Measurements from ENCODE around the gene CPS1.

Gene CPS1

DNA sequence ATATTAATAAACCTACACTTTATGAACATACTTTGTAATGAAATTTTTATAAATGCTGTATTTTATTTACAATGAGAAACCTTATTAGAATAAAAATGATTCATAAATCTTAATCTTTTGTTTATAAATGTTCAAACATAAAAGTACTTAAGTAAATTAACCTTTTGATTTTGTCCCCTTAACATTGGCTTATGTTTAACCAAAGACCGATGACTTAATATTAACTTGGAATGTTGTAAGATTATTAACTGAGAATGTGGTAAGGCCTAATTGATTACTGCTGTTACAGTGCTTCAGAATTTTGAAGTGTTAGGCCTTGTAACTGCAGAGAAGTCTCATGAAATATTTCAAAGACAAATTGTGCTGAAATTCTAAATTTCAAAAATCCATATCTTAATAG lies 5.7 kb downstream of the CPS1 start:
- ChIA-PET CTCF (no interaction called here), POLR2A (no interaction called here)
- no peak for DNase-seq (ENCODE audit: extremely low spot score)
- TF ChIP-seq LEF1 (IDR thresholded peaks at IDR 0.05; ENCODE audit: borderline replicate concordance) (no peak), ARNT (IDR thresholded peaks at IDR 0.05) (no peak), L3MBTL2 (conservative IDR thresholded peaks at IDR 0.05) (no peak), SP1 (IDR thresholded peaks at IDR 0.05) (no peak), NFRKB (IDR thresholded peaks at IDR 0.05) (no peak), TARDBP (IDR thresholded peaks at IDR 0.05) (no peak)

DNA sequence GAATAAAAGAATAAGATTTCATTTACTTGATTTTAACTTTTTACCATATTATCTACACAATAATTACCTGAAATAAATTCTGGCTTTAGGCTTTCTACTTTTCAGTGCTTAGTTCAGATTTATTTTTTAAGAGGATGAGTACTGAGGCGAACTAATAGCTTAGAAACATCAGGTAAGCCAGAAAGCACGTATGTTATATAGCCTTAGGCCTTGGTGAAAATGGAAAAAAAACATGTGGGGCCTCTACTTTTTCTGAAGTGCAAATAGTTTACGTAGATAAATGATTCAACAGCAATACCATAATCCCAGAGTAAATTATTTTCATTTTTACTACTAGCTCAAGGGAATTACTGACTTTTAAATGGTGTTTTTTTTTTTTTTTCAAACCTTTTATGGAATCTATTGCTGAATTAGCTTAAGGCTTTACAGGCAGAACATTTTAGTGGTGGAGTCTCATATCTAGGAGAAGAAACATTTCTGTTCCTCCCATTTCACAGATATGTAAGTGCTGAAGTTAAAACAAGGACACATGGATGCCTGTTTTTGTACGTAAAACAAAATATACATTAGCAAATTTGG lies 6.2 kb downstream of the CPS1 start:
- no peak for DNase-seq (ENCODE audit: extremely low spot score)
- TF ChIP-seq SUZ12 (IDR thresholded peaks at IDR 0.05) (no peak), L3MBTL2 (conservative IDR thresholded peaks at IDR 0.05) (no peak)
- POLR2A ChIA-PET = no interaction called here
- CTCF ChIA-PET = no interaction called here

DNA sequence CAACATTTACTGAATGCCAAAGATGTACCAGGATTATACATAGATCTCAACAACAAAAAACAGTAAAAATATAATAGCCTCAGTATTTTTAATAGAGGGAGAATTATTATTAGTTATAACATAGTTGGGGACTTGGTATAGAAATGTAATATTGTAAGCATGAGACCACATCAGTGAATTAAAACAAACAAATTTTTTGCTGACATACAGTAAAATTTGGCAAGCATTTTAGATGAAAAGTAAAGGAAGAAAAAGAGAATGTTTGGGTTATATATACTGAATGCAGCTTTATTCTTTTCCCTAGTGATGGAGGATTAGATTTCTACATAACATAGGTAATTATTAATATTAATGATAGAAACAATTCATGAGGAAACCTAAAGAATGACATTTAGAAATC lies 10.9 kb downstream of the CPS1 start:
- TF ChIP-seq ARNT (IDR thresholded peaks at IDR 0.05) (no peak), TARDBP (IDR thresholded peaks at IDR 0.05) (no peak), FOXA1 (IDR thresholded peaks at IDR 0.05) (no peak)
- ChIA-PET CTCF (interaction anchor here (0.6 kb wide), 1 partner anchor 608 kb away, joined by 3 read pairs; no protein-coding TSS in a partner anchor), POLR2A (no interaction called here)
- DNase-seq (ENCODE audit: extremely low spot score) = no peak

DNA sequence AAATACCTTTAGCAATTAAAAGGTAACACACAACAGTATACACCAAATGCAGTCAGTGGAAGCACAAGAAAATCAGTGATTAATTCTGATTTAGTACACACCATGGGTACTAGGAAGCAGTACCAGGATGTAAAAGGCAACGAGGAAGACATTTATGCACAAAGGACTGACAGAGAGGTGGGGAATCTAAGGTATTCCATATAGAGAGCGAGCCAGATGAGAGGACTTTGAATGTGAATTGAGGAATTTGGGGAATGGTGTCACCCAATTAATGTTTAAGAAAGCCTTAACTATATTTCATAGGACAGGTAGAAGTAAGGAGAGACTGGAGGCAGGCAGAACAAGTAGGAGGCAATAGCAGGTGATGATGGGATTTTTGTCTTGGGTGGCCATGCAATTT lies 11.7 kb downstream of the CPS1 start:
- ChIA-PET POLR2A (no interaction called here), CTCF (no interaction called here)
- no peak for DNase-seq (ENCODE audit: extremely low spot score)
- TF ChIP-seq LEF1 (IDR thresholded peaks at IDR 0.05; ENCODE audit: borderline replicate concordance) (no peak), BHLHE40 (IDR thresholded peaks at IDR 0.05; ENCODE audit: borderline replicate concordance) (no peak), ZNF384 (IDR thresholded peaks at IDR 0.05) (no peak), NFRKB (IDR thresholded peaks at IDR 0.05) (no peak)

DNA sequence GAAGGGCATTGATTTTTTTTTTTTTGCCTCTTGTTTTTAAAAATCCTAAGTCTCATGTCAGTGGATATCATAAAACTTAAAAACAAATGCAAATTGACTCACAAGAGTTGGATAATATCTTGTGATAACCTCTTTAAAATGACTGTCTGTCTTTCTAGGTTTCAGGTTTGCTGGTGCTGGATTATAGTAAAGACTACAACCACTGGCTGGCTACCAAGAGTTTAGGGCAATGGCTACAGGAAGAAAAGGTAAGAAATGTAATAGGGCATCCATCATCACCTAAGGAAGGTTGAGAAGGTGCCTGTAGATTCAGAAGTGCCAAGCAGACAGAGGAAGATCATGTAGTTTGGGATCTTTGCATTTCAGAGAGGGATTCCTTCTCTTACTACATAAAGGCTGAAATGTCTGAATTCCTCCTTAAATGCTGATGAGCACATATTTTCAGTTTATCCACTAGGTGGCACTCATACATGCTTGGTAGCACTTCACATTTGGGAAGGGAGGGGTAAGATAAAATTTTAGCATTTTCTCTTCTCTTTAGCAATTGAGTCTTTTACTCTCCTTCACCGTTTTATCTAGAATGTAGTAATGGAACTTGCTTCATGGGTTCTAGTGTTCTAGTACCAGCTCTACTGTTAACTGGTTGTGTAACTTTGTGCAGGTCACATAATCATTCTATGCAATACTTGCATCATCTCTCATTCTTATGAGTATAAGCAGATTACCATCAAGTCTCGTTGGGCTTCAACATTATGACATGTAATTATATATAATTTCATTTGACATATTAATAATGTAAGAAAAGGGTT lies 21.1 kb downstream of the CPS1 start:
- CTCF ChIA-PET = interaction anchor here (0.7 kb wide), 1 partner anchor 131 kb away, joined by 4 read pairs; no protein-coding TSS in a partner anchor
- DNase-seq (ENCODE audit: extremely low spot score) = peak; percentile 51
- TF ChIP-seq SP1 (IDR thresholded peaks at IDR 0.05) (no peak), HDGF (IDR thresholded peaks at IDR 0.05; ENCODE audit: borderline replicate concordance) (no peak), ARNT (IDR thresholded peaks at IDR 0.05) (no peak), FOXK2 (IDR thresholded peaks at IDR 0.05) (no peak)
- POLR2A ChIA-PET = no interaction called here

DNA sequence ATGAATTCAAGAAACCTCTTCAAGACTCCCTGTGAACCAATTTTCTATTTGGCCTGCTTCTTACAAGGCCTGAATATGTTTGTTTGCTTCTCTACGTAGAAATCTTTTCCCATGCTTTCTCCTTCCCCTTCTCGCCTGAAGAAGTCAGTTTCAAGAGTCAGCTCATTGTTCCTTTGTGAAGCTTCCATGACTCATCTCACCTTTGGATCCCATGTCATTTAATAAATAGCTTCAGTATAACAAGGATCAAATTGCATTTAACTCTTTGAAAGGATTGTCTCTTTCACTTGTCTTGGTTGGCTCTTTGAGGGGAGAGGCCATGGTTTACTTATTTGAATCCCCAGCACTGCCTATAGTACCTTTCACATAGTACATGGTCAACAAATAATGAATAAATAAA lies 28.4 kb downstream of the CPS1 start:
- TF ChIP-seq NFRKB (IDR thresholded peaks at IDR 0.05) (no peak), LEF1 (IDR thresholded peaks at IDR 0.05; ENCODE audit: borderline replicate concordance) (no peak), SP1 (IDR thresholded peaks at IDR 0.05) (no peak), CTBP1 (IDR thresholded peaks at IDR 0.05; ENCODE audit: borderline replicate concordance) (no peak), L3MBTL2 (conservative IDR thresholded peaks at IDR 0.05) (no peak), ELF4 (IDR thresholded peaks at IDR 0.05) (no peak), ZNF384 (IDR thresholded peaks at IDR 0.05) (no peak), TARDBP (IDR thresholded peaks at IDR 0.05) (no peak), BHLHE40 (IDR thresholded peaks at IDR 0.05; ENCODE audit: borderline replicate concordance) (no peak), FOXM1 (IDR thresholded peaks at IDR 0.05; ENCODE audit: borderline replicate concordance) (no peak), FOXK2 (IDR thresholded peaks at IDR 0.05) (no peak), FOXA1 (IDR thresholded peaks at IDR 0.05) (no peak), ARNT (IDR thresholded peaks at IDR 0.05) (no peak)
- TF ChIP-seq, protein P1, sequence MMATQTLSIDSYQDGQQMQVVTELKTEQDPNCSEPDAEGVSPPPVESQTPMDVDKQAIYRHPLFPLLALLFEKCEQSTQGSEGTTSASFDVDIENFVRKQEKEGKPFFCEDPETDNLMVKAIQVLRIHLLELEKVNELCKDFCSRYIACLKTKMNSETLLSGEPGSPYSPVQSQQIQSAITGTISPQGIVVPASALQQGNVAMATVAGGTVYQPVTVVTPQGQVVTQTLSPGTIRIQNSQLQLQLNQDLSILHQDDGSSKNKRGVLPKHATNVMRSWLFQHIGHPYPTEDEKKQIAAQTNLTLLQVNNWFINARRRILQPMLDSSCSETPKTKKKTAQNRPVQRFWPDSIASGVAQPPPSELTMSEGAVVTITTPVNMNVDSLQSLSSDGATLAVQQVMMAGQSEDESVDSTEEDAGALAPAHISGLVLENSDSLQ (IDR thresholded peaks at IDR 0.05) = no peak
- no peak for DNase-seq (ENCODE audit: extremely low spot score)
- ChIA-PET POLR2A (no interaction called here), CTCF (no interaction called here)

DNA sequence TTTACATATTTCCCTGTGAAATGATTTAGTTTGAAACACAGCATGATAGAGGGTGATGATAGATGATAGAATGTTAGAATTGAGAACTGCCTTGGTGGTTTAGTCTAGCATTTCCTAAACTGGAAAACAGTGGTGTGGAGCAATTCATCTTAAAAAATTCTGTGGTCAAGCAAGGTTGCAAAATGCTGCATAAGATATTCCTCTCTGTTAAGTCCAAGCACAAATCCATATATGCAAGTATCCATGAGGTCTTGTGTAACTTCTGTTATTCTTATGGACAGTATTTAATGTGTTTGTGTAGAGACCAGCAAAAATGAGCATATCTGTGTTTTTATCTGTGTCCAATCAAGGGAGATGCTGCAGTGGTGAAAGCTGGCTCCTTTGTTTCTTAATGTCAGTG lies 30.0 kb downstream of the CPS1 start:
- ChIA-PET CTCF (no interaction called here), POLR2A (no interaction called here)
- TF ChIP-seq TARDBP (IDR thresholded peaks at IDR 0.05) (no peak), FOXK2 (IDR thresholded peaks at IDR 0.05) (no peak), ZNF384 (IDR thresholded peaks at IDR 0.05) (no peak), FOXA1 (IDR thresholded peaks at IDR 0.05) (no peak), HDGF (IDR thresholded peaks at IDR 0.05; ENCODE audit: borderline replicate concordance) (no peak), L3MBTL2 (conservative IDR thresholded peaks at IDR 0.05) (no peak), ELF4 (IDR thresholded peaks at IDR 0.05) (no peak), NFRKB (IDR thresholded peaks at IDR 0.05) (no peak), SP1 (IDR thresholded peaks at IDR 0.05) (no peak), SUZ12 (IDR thresholded peaks at IDR 0.05) (no peak), FOXM1 (IDR thresholded peaks at IDR 0.05; ENCODE audit: borderline replicate concordance) (no peak), BHLHE40 (IDR thresholded peaks at IDR 0.05; ENCODE audit: borderline replicate concordance) (no peak), ARNT (IDR thresholded peaks at IDR 0.05) (no peak), CTBP1 (IDR thresholded peaks at IDR 0.05; ENCODE audit: borderline replicate concordance) (no peak), LEF1 (IDR thresholded peaks at IDR 0.05; ENCODE audit: borderline replicate concordance) (no peak)
- TF ChIP-seq, protein P1 (IDR thresholded peaks at IDR 0.05) = no peak
- no peak for DNase-seq (ENCODE audit: extremely low spot score)

All from HEK293T (cell line).